Kidney (tissue), 14 donors: ENCODE data around the gene RHCE. TPM values are rescaled to one million over a fixed set of nuclear protein-coding genes. Genes with fewer than 3 reads are reported as not detected.
"Not testable (repeated sequence)": the region's sequence is repeated elsewhere in the genome, so short reads cannot be mapped to it uniquely, and the experiment has no call there.

Experiments
- DNase-seq, 5 donors: peaks; one replicate each; pipeline ENCODE4 v3.0.0-alpha.2; 2013 to 2020
- FAIRE-seq: peaks from 2 replicates; lab custom pipeline; 2012; peaks lifted over from hg19 to GRCh38; lab: Jason Lieb, UNC
- H3K27ac ChIP-seq, 2 donors: one replicate each; pipeline ENCODE4 v1.7.0; 2013; ENCODE audit warnings: low read depth in 2 of 2, low read length in 2 of 2, inconsistent platforms in 1 of 2
- H3K27me3 ChIP-seq: one replicate; pipeline ENCODE4 v1.7.1; 2013; ENCODE audit warnings: low read length, inconsistent platforms; ENCODE audit not compliant: control insufficient read depth, insufficient read depth
- H3K36me3 ChIP-seq, 3 donors: one replicate each; pipeline versions ENCODE4 v1.7.0 to v1.7.1; 2013; ENCODE audit warnings: low read length in 3 of 3, control low read depth in 1 of 3, inconsistent platforms in 1 of 3; ENCODE audit not compliant: insufficient read depth in 3 of 3, control insufficient read depth in 2 of 3
- H3K4me1 ChIP-seq, 3 donors: one replicate each; pipeline versions ENCODE4 v1.7.0 to v1.7.1; 2013; ENCODE audit warnings: low read length in 3 of 3, inconsistent platforms in 1 of 3, low read depth in 1 of 3; ENCODE audit not compliant: control insufficient read depth in 2 of 3, insufficient read depth in 2 of 3
- H3K4me3 ChIP-seq, 3 donors: one replicate each; pipeline versions ENCODE4 v1.7.0 to v1.8.1; 2013; ENCODE audit warnings: low read length in 3 of 3, control low read depth in 1 of 3, inconsistent platforms in 1 of 3
- H3K9ac ChIP-seq, 3 donors: one replicate each; pipeline versions ENCODE4 v1.7.0 to v1.7.1; 2013; ENCODE audit warnings: low read length in 3 of 3, control low read depth in 1 of 3, inconsistent platforms in 1 of 3
- H3K9me3 ChIP-seq, 3 donors: one replicate each; pipeline versions ENCODE4 v1.7.0 to v1.7.1; 2013; ENCODE audit warnings: low read length in 3 of 3, control low read depth in 1 of 3, inconsistent platforms in 1 of 3; ENCODE audit not compliant: control insufficient read depth in 2 of 3, insufficient read depth in 1 of 3
- intact Hi-C: fragments of 100-400 bp; cut with DNase I; formaldehyde crosslinking; loops from one replicate; pipeline ENCODE4 v1.11.1; 2022
- polyA plus RNA-seq: library from polyadenylated mRNA; stranded (reverse); fragments of 350-450 nt; fragmentation: Illumina TruSeq; extraction: RNeasy Lipid Tissue Mini Kit (QIAGEN cat#74804); gene quantifications from one replicate; pipeline ENCODE4 v1.2.3, GENCODE V29; 2014; ENCODE audit warnings: low read depth, low replicate concordance; ENCODE audit not compliant: insufficient read depth
- total RNA-seq: library from RNA; stranded (reverse); fragmentation: NEBNext Ultra II Directional; extraction: Animal tissue kit (Norgen Biotek cat#: 25700); gene quantifications from one replicate; pipeline ENCODE4 v1.2.1, GENCODE V29; 2021
- TF ChIP-seq, protein P1 (sequence below): IDR thresholded peaks from 3 replicates; pipeline ENCODE4 v1.5.1; 2012; ENCODE audit warnings: mild to moderate bottlenecking, moderate library complexity, borderline replicate concordance; ENCODE audit not compliant: insufficient read depth; ENCODE audit errors: extremely low read depth
- donor health status: control.
- donor health status: control.
- donor health status: control.
- donor health status: control.
- donor health status: control.
- donor health status: DM: yes; HTN: yes; CAD: no.
- donor health status: Normal renal cell carcinoma (clear cell type).

Gene RHCE
- total and polyA plus RNA-seq, 2 donors from 2014 or later, result 0.44 to 1.3 TPM

GRCh38 chr1:25467193-25467592 is 46.6 kb upstream of the RHCE start:
- FAIRE-seq (no peak), DNase-seq (no peak)
- TF ChIP-seq, protein P1, sequence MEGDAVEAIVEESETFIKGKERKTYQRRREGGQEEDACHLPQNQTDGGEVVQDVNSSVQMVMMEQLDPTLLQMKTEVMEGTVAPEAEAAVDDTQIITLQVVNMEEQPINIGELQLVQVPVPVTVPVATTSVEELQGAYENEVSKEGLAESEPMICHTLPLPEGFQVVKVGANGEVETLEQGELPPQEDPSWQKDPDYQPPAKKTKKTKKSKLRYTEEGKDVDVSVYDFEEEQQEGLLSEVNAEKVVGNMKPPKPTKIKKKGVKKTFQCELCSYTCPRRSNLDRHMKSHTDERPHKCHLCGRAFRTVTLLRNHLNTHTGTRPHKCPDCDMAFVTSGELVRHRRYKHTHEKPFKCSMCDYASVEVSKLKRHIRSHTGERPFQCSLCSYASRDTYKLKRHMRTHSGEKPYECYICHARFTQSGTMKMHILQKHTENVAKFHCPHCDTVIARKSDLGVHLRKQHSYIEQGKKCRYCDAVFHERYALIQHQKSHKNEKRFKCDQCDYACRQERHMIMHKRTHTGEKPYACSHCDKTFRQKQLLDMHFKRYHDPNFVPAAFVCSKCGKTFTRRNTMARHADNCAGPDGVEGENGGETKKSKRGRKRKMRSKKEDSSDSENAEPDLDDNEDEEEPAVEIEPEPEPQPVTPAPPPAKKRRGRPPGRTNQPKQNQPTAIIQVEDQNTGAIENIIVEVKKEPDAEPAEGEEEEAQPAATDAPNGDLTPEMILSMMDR, result no peak
- Histone ChIP-seq H3K9ac (no peak overlapping the region), H3K27ac (no peak overlapping the region), H3K36me3 (peaks cover 0 to under 1% (median 0%) of the 10 kb centered on the region in 3 donors), H3K4me1 (no peaks in the 10 kb centered on the region), H3K4me3 (no peak overlapping the region), H3K27me3 (no peaks in the 10 kb centered on the region), H3K9me3 (no peaks in the 10 kb centered on the region)
- intact Hi-C loops, result no loop called here

- H3K36me3 ChIP-seq, result peaks cover 3 to 20% (median 12%) of the 10 kb centered on the region in 3 donors
- no peaks in the 10 kb centered on the region for H3K4me1 ChIP-seq
- intact Hi-C loops, result no loop called here
- no peaks in the 10 kb centered on the region for H3K27me3 ChIP-seq
- no peak overlapping the region for H3K9ac ChIP-seq
- H3K27ac ChIP-seq, result no peak overlapping the region
- no peak overlapping the region for H3K4me3 ChIP-seq
- DNase-seq, result no peak
- FAIRE-seq, result no peak
- TF ChIP-seq, protein P1, result no peak
- no peaks in the 10 kb centered on the region for H3K9me3 ChIP-seq
Measured at GRCh38 chr1:25462732-25463131, 42.1 kb upstream of the RHCE start.

DNA sequence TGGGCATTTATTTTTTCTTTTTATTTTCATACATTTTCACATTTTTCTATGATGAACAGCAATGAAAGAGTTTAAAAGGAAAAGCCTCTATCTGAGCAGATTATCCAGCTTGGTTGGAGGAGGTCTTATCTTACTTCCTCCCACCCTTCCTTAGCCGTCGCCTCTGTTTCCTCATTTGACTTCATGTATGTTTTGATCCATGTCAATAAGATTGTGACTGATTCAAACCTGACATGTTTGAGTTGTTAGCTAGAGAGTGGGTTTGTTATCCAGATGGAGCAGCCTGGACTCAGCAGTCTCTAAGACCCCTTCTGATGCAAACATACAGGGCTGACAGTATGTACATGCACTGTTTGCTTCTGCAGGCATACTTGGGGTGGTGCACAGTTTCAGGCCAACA is 41.2 kb upstream of the RHCE start:
- H3K27ac ChIP-seq, result no peak overlapping the region
- DNase-seq (no peak), FAIRE-seq (no peak)
- H3K36me3 ChIP-seq, result peaks cover 3 to 20% (median 12%) of the 10 kb centered on the region in 3 donors
- H3K9ac ChIP-seq, result no peak overlapping the region
- TF ChIP-seq, protein P1, result no peak
- no peak overlapping the region for H3K4me3 ChIP-seq
- intact Hi-C loops, result no loop called here
- no peaks in the 10 kb centered on the region for H3K27me3 ChIP-seq
- H3K9me3 ChIP-seq, result no peaks in the 10 kb centered on the region
- no peaks in the 10 kb centered on the region for H3K4me1 ChIP-seq

DNA sequence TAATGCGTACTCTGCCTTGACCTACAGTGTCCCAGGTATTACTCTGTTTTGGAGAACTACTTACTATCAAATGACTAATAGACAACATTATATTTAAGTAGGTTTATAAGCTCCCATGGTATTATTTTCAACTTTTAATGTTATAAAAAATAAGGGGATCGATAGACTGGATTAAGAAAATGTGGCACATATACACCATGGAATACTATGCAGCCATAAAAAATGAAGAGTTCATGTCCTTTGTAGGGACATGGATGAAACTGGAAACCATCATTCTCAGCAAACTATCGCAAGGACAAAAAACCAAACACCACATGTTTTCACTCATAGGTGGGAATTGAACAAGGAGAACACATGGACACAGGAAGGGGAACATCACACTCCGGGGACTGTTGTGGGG is 40.2 kb upstream of the RHCE start:
- FAIRE-seq, H3K4me3 ChIP-seq, H3K4me1 ChIP-seq, intact Hi-C loops, DNase-seq, H3K27ac ChIP-seq, H3K27me3 ChIP-seq, H3K9ac ChIP-seq, H3K9me3 ChIP-seq: not testable (repeated sequence)
- H3K36me3 ChIP-seq, result peaks cover 3 to 20% (median 12%) of the 10 kb centered on the region in 3 donors
